Hippocampal formation (tissue), 2 donors: ENCODE data around the gene SMIM14.
"Not testable (repeated sequence)": the region's sequence is repeated elsewhere in the genome, so short reads cannot be mapped to it uniquely, and the experiment has no call there.

Experiments used
- DNase-seq, 2 donors: peaks; one replicate each; lab custom pipeline; 2025; lab: John Stamatoyannopoulos, UW

The SMIM14 gene

GRCh38 chr4:39638354-39639239 lies at the start of gene SMIM14:
TSS of gene SMIM14 (minus strand) at chr4:39638865. CDS start at chr4:39605145, 33,720 bp downstream.
- DNase-seq = peak; percentile 95 to 99

- DNase-seq = no peak
Measured at GRCh38 chr4:39687014-39687413, 48.3 kb upstream of the SMIM14 start.

DNA sequence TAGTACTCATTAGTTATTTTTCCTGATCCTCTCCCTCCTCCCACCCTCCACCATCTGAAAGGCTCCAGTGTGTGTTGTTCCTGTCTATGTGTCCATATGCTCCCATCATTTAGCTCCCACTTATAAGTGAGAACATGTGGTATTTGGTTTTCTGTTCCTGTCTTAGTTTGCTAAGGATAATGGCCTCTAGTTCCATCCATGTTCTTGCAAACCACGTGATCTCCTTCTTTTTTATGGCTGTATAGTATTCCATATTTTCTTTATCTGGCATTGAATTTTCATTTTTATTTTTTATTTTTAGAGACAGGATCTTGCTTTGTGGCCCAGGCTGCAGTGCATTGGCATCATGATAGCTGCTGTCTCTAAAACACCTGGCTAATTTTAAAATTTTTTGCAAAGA lies 47.3 kb upstream of the SMIM14 start:
- no peak for DNase-seq

DNA sequence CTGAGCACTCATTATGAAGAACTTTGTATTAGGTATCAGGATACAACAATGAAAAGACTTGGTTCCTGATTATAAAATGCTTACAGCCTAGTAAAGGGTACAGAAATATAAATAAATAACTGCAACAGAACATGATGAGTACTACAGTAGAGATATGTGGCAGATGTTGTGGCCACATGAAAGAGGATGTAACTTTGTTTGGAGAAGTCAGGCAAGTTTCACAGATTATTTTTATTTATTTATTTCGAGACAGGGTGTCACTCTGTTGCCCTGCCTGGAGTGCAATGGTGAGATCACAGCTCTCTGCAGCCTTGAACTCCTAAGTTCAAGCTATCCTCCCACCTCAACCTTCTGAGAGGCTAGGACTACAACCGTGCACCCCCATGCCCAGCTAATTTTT lies 43.5 kb upstream of the SMIM14 start:
- no peak for DNase-seq

DNA sequence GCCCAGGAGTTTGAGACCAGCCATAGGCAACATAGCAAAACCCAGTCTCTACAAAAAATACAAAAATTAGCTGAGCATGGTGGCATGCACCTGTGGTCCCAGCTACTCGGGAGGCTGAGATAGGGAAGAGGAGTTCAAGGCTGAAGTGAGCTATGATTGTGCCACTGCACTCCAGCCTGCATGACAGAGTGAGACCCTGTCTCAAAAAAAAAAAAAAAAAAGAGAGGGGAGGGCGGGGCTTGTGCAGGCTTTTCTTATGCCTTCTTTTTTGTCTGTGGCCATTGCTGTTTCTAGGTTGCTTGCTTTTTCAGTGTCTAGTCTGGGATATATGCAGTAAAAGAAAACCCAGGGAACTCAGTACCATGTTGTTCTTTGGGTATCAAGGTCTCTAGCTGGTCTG lies 42.3 kb upstream of the SMIM14 start:
- DNase-seq = not testable (repeated sequence)

GRCh38 chr4:39675681-39676080 lies 37.0 kb upstream of the SMIM14 start:
- not testable (repeated sequence) for DNase-seq

DNA sequence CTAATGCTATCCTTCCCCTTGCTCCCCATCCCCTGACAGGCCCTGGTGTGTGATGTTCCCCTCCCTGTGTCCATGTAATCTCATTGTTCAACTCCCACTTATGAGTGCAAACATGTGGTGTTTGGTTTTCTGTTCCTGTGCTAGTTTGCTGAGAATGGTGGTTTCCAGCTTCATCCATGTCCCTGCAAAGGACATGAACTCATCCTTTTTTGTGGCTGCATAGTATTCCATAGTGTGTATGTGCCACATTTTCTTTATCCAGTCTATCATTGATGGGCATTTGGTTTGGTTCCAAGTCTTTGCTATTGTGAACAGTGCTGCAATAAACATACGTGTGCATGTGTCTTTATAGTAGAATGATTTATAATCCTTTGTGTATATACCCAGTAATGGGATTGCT lies 31.6 kb upstream of the SMIM14 start:
- not testable (repeated sequence) for DNase-seq

GRCh38 chr4:39668887-39669286 lies 30.2 kb upstream of the SMIM14 start:
- peak in 1 of 2 donors; percentile 43 for DNase-seq

- DNase-seq = no peak
Measured at GRCh38 chr4:39667706-39668105, 29.0 kb upstream of the SMIM14 start.

- no peak for DNase-seq
Measured at GRCh38 chr4:39664828-39665731, 26.4 kb upstream of the SMIM14 start.

DNA sequence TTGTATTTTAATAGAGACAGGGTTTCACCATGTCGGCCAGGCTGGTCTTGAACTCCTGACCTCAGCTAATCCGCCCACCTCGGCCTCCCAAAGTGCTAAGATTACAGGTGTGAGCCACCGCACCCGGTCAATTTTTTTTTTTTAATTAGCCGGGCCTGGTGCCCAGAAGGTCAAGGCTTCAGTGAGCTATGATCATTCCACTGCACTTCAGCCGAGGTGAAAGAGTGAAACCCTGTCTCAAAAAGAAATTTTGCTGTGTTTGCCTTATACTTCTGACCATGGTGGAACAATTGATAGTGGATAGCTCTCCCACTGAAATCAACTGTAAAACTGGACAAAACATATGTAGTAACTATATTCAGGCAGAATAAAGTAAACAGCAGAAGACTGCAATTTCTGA lies 24.0 kb upstream of the SMIM14 start:
- no peak for DNase-seq

DNA sequence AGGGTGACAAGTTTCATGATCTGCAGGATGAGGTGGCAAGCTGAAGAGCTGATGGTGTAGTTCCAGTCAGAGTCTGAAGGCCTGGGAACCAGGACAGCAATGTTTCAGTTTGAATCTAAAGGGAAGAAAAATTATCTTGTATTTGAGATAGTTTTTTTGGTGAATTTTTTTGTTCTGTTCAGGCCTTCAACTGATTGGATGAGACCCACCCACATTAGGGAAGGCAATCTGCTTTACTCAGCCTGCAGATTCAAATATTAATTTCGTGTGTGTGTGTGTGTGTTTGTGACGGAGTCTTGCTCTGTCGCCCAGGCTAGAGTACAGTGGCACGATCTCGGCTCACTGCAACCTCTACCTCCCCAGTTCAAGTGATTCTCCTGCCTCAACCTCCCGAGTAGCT lies 22.1 kb upstream of the SMIM14 start:
- DNase-seq = no peak

- DNase-seq = no peak
Measured at GRCh38 chr4:39660045-39660444, 21.4 kb upstream of the SMIM14 start.

DNA sequence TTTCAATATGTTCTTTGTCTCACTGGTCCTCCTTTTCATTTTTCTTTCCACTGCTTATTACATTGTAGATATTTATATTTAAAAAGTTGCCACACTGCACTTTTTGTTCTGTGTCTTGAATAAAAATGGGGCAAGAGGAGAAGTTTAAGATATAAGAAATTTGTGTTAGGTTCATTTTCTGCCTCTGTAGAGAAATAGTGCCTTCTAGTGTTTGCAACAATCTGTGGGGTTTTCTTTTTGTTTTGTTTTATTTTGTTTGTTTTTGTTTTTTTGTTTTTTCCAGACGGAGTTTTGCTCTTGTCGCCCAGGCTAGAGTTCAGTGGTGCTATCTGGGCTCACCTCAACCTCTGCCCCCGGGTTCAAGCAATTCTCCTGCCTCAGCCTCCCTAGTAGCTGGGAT lies 20.1 kb upstream of the SMIM14 start:
- DNase-seq = no peak

- no peak for DNase-seq
Measured at GRCh38 chr4:39657465-39657864, 18.8 kb upstream of the SMIM14 start.

DNA sequence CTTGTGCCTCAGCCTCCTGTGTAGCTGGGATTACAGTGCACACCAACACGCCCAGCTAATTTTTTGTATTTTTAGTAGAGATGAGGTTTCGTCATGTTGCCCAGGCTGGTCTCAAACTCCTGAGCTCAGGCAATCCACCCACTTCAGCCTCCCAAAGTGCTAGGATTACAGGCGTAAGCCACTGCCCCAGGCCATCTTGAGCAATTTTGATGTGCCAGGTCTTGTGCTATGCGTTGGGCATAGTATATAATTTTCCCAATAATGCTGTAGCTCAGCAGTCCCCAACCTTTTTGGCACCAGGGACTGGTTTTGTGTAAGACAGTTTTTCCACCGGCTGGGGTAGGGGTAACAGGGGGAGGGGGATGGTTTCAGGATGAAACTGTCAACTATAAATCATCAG lies 18.0 kb upstream of the SMIM14 start:
- DNase-seq = not testable (repeated sequence)

GRCh38 chr4:39655876-39656275 lies 17.2 kb upstream of the SMIM14 start:
- DNase-seq = no peak

- no peak for DNase-seq
Measured at GRCh38 chr4:39655211-39655610, 16.5 kb upstream of the SMIM14 start.

- DNase-seq = not testable (repeated sequence)
Measured at GRCh38 chr4:39651586-39651985, 12.9 kb upstream of the SMIM14 start.

- no peak for DNase-seq
Measured at GRCh38 chr4:39649639-39650265, 11.1 kb upstream of the SMIM14 start.

GRCh38 chr4:39648827-39649558 lies 10.3 kb upstream of the SMIM14 start:
- no peak for DNase-seq

GRCh38 chr4:39648213-39648612 lies 9.5 kb upstream of the SMIM14 start:
- DNase-seq = no peak
